ENCODE results near the gene DLGAP4. TPM values are rescaled to one million over a fixed set of nuclear protein-coding genes. Genes with fewer than 3 reads are reported as not detected.

The DLGAP4 gene
- total RNA-seq, 1 experiment from 2014 or later, result 59.9 TPM

- DNase-seq (ENCODE audit: low spot score), result no peak
Observed at GRCh38 chr20:36541227-36541767, 235.2 kb downstream of the DLGAP4 start, which contains the start of gene MYL9. TSS of gene MYL9 (plus strand) at chr20:36541519. CDS start at chr20:36544885, 3,366 bp downstream.

GRCh38 chr20:36541768-36542488 lies 235.8 kb downstream of the DLGAP4 start:
- intact Hi-C loops (cut with micrococcal nuclease; ENCODE audit: unreplicated experiment), result no loop called here
- no peak overlapping the region for H3K4me3 ChIP-seq (ENCODE audit: low read depth, low read length, poor library complexity, severe bottlenecking)
- no peaks in the 10 kb centered on the region for H3K9me3 ChIP-seq (ENCODE audit: low read depth, low read length, poor library complexity, severe bottlenecking)
- no peak for TF ChIP-seq EZH2 (IDR thresholded peaks at IDR 0.05; ENCODE audit: borderline replicate concordance, low read depth, low read length, poor library complexity, severe bottlenecking)
- TF ChIP-seq, protein P1, sequence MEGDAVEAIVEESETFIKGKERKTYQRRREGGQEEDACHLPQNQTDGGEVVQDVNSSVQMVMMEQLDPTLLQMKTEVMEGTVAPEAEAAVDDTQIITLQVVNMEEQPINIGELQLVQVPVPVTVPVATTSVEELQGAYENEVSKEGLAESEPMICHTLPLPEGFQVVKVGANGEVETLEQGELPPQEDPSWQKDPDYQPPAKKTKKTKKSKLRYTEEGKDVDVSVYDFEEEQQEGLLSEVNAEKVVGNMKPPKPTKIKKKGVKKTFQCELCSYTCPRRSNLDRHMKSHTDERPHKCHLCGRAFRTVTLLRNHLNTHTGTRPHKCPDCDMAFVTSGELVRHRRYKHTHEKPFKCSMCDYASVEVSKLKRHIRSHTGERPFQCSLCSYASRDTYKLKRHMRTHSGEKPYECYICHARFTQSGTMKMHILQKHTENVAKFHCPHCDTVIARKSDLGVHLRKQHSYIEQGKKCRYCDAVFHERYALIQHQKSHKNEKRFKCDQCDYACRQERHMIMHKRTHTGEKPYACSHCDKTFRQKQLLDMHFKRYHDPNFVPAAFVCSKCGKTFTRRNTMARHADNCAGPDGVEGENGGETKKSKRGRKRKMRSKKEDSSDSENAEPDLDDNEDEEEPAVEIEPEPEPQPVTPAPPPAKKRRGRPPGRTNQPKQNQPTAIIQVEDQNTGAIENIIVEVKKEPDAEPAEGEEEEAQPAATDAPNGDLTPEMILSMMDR (conservative IDR thresholded peaks at IDR 0.05; ENCODE audit: low read depth, low read length), result peak; percentile 45
- no peak for DNase-seq (ENCODE audit: low spot score)
- no peaks in the 10 kb centered on the region for H3K27me3 ChIP-seq (replicated peaks; ENCODE audit: insufficient read depth, low read depth, low read length, poor library complexity)
- CTCF ChIA-PET, result no interaction called here
- no peak overlapping the region for H3K27ac ChIP-seq (ENCODE audit: low read depth, low read length, poor library complexity, severe bottlenecking)
- H3K4me1 ChIP-seq (ENCODE audit: insufficient read depth, low read length, poor library complexity, severe bottlenecking), result peaks cover 13% of the 10 kb centered on the region
- POLR2A ChIA-PET (ENCODE audit: low non-redundant PET), result no interaction called here
- no peaks in the 10 kb centered on the region for H3K36me3 ChIP-seq (ENCODE audit: insufficient read depth, low read length, poor library complexity, severe bottlenecking)
- no TSS peak for BruUV-seq (replicated peaks)

More at GRCh38 chr20:36541227-36541767, 235.2 kb downstream of the DLGAP4 start, which contains the start of gene MYL9:
- intact Hi-C loops (cut with micrococcal nuclease; ENCODE audit: unreplicated experiment), result no loop called here
- H3K9me3 ChIP-seq (ENCODE audit: low read depth, low read length, poor library complexity, severe bottlenecking), result no peaks in the 10 kb centered on the region
- H3K4me3 ChIP-seq (ENCODE audit: low read depth, low read length, poor library complexity, severe bottlenecking), result no peak within 1 kb of the TSS
- CTCF ChIA-PET, result no interaction called here
- POLR2A ChIA-PET (ENCODE audit: low non-redundant PET), result no interaction called here
- H3K27ac ChIP-seq (ENCODE audit: low read depth, low read length, poor library complexity, severe bottlenecking), result no peak within 1 kb of the TSS
- H3K36me3 ChIP-seq (ENCODE audit: insufficient read depth, low read length, poor library complexity, severe bottlenecking), result no peaks in the 10 kb centered on the region
- H3K27me3 ChIP-seq (replicated peaks; ENCODE audit: insufficient read depth, low read depth, low read length, poor library complexity), result no peaks in the 10 kb centered on the region
- TF ChIP-seq, protein P1 (conservative IDR thresholded peaks at IDR 0.05; ENCODE audit: low read depth, low read length), result no peak
- TF ChIP-seq EZH2 (IDR thresholded peaks at IDR 0.05; ENCODE audit: borderline replicate concordance, low read depth, low read length, poor library complexity, severe bottlenecking), result no peak
- peaks cover 13% of the 10 kb centered on the region for H3K4me1 ChIP-seq (ENCODE audit: insufficient read depth, low read length, poor library complexity, severe bottlenecking)
- no TSS peak for BruUV-seq (replicated peaks)

DNA sequence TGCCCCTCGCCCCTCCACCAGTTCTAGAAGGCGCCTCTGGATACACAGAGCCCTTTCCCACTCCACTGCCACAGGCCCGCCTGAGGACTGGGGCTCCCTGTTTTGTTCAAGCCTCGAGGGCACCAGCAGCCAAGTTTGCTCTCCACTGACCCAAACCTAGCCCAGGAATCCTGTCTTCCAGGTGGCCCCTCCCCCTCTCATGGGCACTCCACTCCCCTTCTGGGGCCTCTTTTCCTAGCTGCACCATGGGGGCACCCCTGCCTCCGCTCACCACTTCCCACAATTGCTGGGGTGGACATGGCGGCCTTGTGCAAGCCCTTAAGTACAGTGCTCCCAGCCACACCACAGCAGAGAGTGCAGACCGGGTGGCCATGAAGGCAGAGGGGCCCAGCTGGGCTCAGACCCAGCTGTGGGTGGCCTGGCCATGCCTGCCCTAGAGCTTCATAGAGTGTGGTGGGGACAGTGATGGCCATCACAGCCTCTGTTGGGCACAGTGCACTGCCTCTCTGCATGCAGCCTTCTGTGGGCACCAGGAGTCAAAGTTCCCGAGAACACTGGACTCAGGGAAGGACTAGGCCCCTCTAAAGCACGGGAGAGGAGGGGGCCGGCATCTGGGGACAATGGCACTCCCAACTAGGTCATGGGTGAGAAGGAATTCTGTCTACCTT lies 236.5 kb downstream of the DLGAP4 start:
- no peaks in the 10 kb centered on the region for H3K36me3 ChIP-seq (ENCODE audit: insufficient read depth, low read length, poor library complexity, severe bottlenecking)
- ChIA-PET CTCF (no interaction called here), POLR2A (ENCODE audit: low non-redundant PET) (no interaction called here)
- H3K27ac ChIP-seq (ENCODE audit: low read depth, low read length, poor library complexity, severe bottlenecking), result no peak overlapping the region
- no peak for TF ChIP-seq EZH2 (IDR thresholded peaks at IDR 0.05; ENCODE audit: borderline replicate concordance, low read depth, low read length, poor library complexity, severe bottlenecking)
- TF ChIP-seq, protein P1 (conservative IDR thresholded peaks at IDR 0.05; ENCODE audit: low read depth, low read length), result no peak
- H3K4me3 ChIP-seq (ENCODE audit: low read depth, low read length, poor library complexity, severe bottlenecking), result no peak overlapping the region
- H3K27me3 ChIP-seq (replicated peaks; ENCODE audit: insufficient read depth, low read depth, low read length, poor library complexity), result no peaks in the 10 kb centered on the region
- intact Hi-C loops (cut with micrococcal nuclease; ENCODE audit: unreplicated experiment), result no loop called here
- no peaks in the 10 kb centered on the region for H3K9me3 ChIP-seq (ENCODE audit: low read depth, low read length, poor library complexity, severe bottlenecking)
- DNase-seq (ENCODE audit: low spot score), result no peak
- peaks cover 13% of the 10 kb centered on the region for H3K4me1 ChIP-seq (ENCODE audit: insufficient read depth, low read length, poor library complexity, severe bottlenecking)
- no TSS peak for BruUV-seq (replicated peaks)

All from A673 (cell line).